ENCODE results near the gene CCR5AS.

Gene CCR5AS

GRCh38 chr3:46397111-46397510 lies 9.8 kb downstream of the CCR5AS start:
- H2AFZ ChIP-seq (ENCODE audit: low read length): no peak overlapping the region
- H3K79me2 ChIP-seq (ENCODE audit: insufficient read depth, low read length): no peaks in the 10 kb centered on the region
- no peak overlapping the region for H4K5ac ChIP-seq (ENCODE audit: insufficient read length, low read depth, low read length)
- no peaks in the 10 kb centered on the region for H3K36me3 Mint-ChIP-seq (ENCODE audit: insufficient read depth in 1 of 3, low read depth in 3 of 3)
- H2BK15ac ChIP-seq (ENCODE audit: low read depth, low read length): no peak overlapping the region
- H3K4me3 Mint-ChIP-seq: no peak overlapping the region
- H3K4me1 ChIP-seq (ENCODE audit: insufficient read depth, low read length): no peaks in the 10 kb centered on the region
- peaks cover 6% of the 10 kb centered on the region for H3K27me3 Mint-ChIP-seq (ENCODE audit: low read depth)
- no peak overlapping the region for H3K18ac ChIP-seq (ENCODE audit: insufficient read length, low read depth, low read length)
- H3K79me1 ChIP-seq (ENCODE audit: insufficient read depth, low read depth, low read length, poor library complexity, severe bottlenecking): no peaks in the 10 kb centered on the region
- H3K4me2 ChIP-seq (ENCODE audit: insufficient read depth, insufficient read length, low read length): no peak overlapping the region
- no peak overlapping the region for H4K91ac ChIP-seq (ENCODE audit: insufficient read length, low read depth, low read length)
- no peaks in the 10 kb centered on the region for H3K27me3 ChIP-seq (ENCODE audit: insufficient read depth, low read length)
- H3K4ac ChIP-seq (ENCODE audit: low read depth, low read length): no peak overlapping the region
- H2BK12ac ChIP-seq (ENCODE audit: insufficient read length, low read depth, low read length): no peak overlapping the region
- no peak overlapping the region for H4K8ac ChIP-seq (replicated peaks; ENCODE audit: insufficient read length, low read depth, low read length)
- no peak overlapping the region for H3K9ac ChIP-seq (ENCODE audit: extremely low read depth, insufficient read length, low read length)
- no peaks in the 10 kb centered on the region for H3K23me2 ChIP-seq (ENCODE audit: insufficient read length, low read depth, low read length, poor library complexity, severe bottlenecking)
- H3K9me3 Mint-ChIP-seq: no peaks in the 10 kb centered on the region
- TF ChIP-seq CTCF (conservative IDR thresholded peaks at IDR 0.05): no peak
- no CpG with 5 or more reads among the region's 7 CpGs for WGBS (ENCODE audit: extremely low coverage, insufficient read length, low lambda C conversion rate)
- no peak overlapping the region for H3K27ac Mint-ChIP-seq
- H3K4me1 Mint-ChIP-seq: peaks cover 9 to 16% of the 10 kb centered on the region in 2 experiments
- H2BK5ac ChIP-seq (ENCODE audit: insufficient read length, low read length): no peak overlapping the region
- H3K9me3 ChIP-seq (ENCODE audit: control insufficient read depth, low read depth, low read length): no peaks in the 10 kb centered on the region
- H2BK120ac ChIP-seq (ENCODE audit: low read depth, low read length, poor library complexity, severe bottlenecking): no peak overlapping the region
- no peak for DNase-seq
- no peak overlapping the region for H3K23ac ChIP-seq (ENCODE audit: insufficient read length, low read depth, low read length)
- no peak overlapping the region for H3T11ph ChIP-seq (ENCODE audit: low read length)
- no peaks in the 10 kb centered on the region for H4K20me1 ChIP-seq (ENCODE audit: control insufficient read depth, insufficient read depth, insufficient read length)
- H2BK20ac ChIP-seq (ENCODE audit: low read depth, low read length, poor library complexity, severe bottlenecking): no peak overlapping the region
- H3K56ac ChIP-seq (ENCODE audit: insufficient read length, low read depth, low read length): no peak overlapping the region
- no peak overlapping the region for H3K27ac ChIP-seq (ENCODE audit: insufficient read length, low read depth, low read length)
- no peak overlapping the region for H2AK5ac ChIP-seq (ENCODE audit: insufficient read length, low read length)
- H3K14ac ChIP-seq (ENCODE audit: insufficient read depth, low read length): no peak overlapping the region
